Kidney glomerular epithelial cell (primary cell): ENCODE data around the gene ADCY3.
"Not testable (repeated sequence)": the region's sequence is repeated elsewhere in the genome, so short reads cannot be mapped to it uniquely, and the experiment has no call there.

Experiments
- DNase-seq: peaks from one replicate; lab custom pipeline; 2025; lab: John Stamatoyannopoulos, UW

ADCY3 gene

DNA sequence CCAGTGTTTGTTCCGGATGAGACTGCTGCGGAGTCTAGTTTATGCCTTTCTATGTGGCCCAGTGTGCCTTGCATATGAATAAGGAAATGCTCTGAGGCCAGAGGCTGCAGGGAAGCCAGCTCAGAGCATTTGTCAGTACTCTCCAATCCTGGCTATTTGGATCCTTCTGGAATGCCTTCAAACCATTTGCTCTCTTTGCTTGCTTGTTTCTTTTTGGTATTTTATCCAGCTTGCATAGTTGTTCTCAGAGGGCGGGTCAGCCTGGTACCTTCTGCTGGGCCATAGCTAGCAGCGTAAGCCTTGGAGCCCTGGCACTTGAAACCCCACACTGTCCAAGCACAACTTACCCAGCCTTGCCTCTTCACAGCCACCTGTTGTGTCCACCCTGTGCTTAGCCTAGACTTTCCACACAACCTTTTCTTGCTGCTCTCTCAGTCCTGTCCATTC lies 106.3 kb downstream of the ADCY3 start:
- DNase-seq = no peak

DNA sequence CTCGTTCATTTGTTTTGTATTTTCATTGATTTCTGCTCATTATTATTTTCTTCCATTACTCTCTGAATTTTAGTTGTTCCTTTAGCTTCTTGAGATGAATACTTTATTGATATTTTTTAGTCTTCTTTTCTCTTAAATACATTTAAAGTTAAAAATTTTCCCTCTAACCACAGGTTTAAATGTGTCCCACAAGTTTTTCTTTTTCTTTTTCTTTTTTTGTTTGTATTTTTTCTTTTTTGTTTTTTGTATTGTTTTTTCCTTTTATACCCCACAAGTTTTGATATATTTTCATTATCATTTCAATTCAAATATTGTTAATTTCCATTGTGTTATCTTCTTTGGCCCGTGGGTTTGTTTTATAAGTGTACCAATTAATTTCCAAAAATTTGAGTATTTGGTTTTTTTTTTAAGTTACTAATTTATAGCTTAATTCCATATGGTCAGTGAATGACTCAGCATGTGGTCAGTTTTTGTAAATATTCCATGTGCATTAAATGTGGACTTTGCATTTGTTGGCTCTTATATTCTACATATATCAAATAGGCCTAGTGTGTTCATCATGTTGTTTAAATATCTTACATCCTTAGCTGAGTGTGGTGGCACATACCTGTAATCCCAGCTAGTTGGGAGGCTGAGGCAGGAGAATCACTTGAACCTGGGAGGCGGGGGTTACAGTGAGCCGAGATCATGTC lies 110.6 kb downstream of the ADCY3 start:
- DNase-seq = no peak

DNA sequence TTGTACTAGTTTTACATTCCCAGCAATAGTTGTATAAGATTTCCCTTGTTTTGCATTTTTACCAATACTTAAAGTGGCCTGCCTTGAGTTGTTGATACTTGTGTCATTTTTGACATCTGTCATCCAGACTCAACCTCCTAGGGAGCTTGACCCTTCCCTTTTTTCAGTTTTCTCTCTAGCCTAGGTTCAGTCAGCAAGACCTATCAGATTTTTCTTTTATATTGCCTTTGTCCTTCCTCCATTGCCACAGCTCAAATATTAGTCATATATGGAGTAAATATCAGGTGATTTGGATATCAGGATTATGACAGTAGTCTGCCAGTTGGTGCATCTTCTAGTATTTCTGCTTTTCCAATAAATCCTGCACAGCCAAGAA lies 113.4 kb downstream of the ADCY3 start:
- no peak for DNase-seq

DNA sequence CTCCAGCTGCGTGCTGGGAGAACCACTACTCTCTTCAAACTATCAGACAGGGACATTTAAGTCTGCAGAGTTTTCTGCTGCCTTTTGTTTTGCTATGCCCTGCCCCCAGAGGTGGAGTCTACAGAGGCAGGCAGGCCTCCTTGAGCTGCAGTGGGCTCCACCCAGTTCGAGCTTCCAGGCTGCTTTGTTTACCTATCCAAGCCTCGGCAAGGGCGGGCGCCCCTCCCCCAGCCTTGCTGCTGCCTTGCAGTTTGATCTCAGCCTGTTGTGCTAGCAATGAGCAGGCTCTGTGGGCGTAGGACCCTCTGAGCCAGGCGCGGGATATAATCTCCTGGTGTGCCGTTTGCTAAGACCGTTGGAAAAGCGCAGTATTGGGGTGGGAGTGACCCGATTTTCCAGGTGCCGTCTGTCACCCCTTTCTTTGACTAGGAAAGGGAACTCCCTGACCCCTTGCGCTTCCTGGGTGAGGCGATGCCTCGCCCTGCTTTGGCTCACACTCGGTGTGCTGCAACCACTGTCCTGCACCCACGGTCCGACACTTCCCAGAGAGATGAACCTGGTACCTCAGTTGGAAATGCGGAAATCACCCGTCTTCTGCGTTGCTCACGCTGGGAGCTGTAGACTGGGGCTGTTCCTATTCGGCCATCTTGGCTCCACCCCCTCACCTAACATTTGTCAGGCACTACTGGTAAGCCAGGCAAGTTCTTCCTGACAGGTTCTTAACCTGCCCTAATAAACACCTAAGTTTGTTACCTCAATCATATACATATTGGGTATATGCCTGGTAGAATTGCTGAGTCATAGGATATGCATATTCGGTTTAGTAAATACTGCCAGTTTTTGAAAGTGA lies 114.0 kb downstream of the ADCY3 start:
- DNase-seq = not testable (repeated sequence)

DNA sequence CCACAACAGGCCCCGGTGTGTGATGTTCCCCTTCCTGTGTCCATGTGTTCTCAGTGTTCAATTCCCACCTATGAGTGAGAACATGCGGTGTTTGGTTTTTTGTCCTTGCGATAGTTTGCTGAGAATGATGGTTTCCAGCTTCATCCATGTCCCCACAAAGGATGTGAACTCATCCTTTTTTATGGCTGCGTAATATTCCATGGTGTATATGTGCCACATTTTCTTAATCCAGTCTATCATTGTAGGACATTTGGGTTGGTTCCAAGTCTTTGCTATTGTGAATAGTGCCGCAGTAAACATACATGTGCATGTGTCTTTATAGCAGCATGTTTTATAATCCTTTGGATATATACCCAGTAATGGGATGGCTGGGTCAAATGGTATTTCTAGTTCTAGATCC lies 119.5 kb downstream of the ADCY3 start:
- not testable (repeated sequence) for DNase-seq

DNA sequence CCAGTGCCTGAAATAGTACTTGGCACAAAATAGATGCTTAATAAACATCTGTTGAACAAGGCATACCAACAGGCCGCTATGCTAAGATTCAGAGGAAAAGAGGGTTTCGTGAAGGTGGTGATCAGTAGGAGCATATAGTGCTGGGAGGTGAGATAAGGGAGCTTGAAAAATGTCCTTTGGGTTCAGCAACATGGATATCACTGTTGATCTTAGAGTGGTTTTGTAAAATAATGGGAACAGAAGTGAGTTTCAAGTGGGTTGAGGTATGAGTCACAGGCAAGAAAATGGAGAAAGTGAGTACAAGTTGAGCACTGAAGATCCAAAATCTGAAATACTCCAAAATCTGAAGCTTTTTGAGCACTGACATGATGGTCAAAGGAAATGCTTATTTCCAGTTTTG lies 122.4 kb downstream of the ADCY3 start:
- no peak for DNase-seq

DNA sequence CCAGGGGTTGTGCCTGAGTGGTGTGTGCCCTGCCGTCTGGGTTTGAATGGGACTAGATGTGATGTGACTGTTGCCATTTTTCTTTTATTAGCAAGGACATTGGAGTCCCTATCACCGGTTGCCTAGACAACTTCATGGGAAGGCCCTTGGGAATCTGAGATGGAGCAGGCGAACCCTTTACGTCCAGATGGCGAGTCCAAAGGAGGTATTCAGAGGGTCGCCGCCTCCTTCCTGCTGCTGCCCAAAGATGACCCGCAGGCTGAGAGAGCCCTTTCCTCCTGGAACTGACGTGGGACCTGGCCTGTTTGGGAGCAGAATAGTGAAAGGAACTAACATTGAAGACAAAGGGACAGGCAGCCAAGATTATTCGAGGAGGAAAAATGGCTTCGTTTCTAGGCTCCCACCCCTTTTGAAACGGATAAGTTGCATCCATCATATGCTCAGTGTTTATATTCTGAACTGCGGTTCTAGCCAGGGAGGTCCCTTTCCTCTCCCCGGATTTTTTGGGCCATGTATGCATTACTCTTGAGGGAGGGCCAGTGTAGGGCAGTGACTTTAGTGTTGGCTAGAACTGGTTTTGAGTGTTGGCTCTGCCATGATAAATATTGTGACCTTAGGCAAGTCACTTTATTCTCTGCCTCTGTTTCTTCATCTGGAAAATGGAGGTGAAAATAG lies 126.1 kb downstream of the ADCY3 start:
- DNase-seq = no peak

DNA sequence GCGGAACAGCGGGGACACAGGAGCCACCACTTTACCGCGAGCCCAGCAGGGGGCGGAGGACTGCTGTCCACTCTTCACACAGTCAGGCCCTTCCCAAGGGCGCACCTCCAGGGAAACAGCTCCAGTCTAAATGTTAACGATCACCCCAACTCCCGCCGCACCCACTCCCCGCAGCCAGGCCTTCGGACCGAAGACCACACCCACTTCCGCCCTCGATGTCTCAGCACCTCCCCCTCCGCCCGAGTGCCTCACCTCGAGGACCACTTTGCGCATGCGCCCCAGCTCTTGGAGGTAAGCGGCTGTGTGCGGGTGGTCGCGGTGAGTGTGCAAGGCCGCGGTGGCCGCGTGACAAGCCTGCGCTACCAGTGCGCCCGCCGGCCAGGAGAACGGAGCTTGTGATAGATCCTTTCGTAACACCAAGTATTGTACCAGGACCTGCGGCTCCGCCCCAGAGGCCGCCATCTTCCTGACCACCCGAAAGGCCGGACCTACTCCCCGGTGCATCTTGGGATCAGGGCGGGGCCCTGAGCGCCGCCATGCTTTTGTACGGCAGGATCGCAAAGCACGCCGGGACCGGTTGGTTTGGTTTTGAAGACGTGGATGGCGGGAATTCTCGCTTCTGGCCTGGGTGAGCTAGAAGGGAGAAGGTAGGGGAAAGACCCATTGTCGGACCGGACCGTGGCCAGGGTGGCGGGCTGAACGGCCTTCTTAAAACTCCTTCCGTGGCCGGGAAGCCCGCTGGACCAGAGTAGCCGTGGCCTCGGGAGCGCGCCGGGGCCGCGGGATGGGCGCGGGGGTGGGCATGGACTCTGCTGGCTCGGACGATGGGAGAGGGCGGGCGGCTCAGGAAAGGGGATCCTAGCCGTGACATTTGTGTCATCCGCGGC lies 126.9 kb downstream of the ADCY3 start, which contains the start of the genes CENPO and PTRHD1:
Gene CENPO (plus strand): TSS at position 552 of the 887 bp plus-strand sequence. CDS start 495 bp downstream, outside the sequence.
Gene PTRHD1 (minus strand): TSS at position 518 of the 887 bp plus-strand sequence. CDS start 14 bp downstream, at position 504.
- DNase-seq = peak; percentile 98

DNA sequence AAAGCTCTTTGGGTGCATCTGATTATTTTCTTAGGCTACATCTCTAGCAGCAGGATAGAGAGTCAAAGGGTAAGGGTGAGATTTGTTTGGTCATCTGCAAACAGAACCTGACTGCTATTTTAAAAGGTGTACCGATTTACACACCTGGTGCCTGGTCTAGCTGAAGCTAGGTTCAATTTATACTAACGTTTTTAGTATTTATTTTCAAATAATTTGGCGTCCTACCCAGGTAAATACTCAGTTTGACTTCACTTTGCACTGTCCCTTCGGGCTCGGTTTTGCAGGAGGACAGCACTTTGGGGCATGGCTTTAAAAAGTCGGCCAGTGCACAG lies 127.5 kb downstream of the ADCY3 start:
- DNase-seq = no peak

DNA sequence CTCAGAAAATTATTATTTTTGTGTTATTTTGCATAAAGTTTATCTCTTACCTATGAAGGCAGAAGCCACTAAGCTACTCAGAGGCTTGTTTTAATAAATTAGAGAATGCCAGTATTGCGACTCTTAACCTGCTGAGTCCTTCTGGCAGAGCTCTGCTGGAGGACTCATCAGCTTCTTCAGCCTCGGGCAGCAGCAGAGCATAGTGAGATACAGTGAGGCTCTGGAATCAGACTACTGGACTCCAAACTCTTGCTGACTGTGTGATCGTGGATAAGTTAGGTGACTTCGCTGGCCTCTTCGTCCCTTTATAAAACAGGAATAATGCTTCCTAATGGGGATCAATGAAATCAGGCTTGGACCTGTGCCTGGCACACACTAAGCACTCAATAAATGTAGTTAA lies 128.6 kb downstream of the ADCY3 start:
- no peak for DNase-seq

DNA sequence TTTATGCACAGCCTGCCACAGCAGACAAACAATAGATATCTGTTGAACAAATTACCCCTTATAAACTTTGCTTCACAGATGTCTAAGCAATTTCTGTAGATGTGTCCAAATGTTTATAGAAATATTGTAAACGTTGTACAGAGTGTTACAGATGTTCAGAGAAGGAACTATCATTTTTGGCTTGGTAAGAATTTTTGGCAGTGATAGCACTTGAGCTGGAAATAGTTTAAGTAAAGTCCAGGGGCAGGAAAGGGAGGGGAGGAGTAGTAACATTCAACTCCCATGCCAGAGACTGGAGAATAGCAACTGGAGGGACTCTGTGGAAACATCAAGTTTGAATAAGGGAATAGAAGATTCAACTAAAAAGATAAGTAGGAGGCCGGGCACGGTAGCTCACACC lies 131.2 kb downstream of the ADCY3 start:
- no peak for DNase-seq

DNA sequence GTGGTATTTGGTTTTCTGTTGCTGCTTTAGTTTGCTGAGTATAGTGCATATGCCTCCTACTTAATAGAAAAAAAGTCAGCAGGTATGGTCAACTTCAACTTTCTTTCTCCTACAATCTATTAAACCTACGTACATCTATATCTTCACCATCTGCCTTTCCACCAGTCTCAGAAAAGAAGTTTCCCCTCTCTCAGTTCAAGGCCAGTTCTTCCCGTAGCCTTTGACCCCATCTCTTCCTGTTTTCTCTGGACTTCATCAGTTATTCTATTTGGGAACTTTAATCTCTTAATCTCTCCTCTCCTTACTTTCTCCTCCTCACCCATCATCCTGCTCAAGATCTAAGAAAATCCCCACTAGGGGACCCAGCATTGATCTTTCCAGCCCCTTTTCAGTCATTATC lies 132.5 kb downstream of the ADCY3 start:
- DNase-seq = no peak

DNA sequence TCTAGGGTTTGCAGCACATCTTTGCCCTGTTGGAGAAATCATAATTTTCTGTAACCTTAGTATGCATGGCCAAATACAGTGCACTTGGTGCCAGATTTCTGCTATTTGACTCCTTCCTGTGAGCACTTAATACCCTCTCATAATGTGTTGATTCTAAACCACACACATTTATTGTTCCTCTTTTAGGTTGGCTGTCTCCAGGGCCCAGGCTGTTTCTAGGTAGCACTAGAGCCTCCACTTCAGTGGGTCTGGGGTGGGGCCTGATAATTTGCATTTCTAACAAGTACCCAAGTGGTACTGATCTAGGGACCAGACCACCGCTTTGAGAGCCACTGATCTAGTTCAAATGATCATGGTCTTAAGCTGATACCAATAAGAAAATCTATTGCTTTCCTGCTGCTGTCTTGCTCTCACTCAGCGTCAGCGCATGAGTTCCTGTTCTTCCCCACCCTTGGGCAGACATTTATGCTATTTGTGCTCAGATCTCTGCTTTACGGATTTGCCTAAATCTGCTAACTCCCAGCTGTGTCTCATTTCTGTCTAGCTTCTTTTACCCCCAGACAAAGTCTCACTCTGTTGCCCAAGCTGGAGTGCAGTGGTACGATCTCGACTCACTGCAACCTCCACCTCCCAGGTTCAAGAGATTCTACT lies 134.2 kb downstream of the ADCY3 start:
- no peak for DNase-seq

DNA sequence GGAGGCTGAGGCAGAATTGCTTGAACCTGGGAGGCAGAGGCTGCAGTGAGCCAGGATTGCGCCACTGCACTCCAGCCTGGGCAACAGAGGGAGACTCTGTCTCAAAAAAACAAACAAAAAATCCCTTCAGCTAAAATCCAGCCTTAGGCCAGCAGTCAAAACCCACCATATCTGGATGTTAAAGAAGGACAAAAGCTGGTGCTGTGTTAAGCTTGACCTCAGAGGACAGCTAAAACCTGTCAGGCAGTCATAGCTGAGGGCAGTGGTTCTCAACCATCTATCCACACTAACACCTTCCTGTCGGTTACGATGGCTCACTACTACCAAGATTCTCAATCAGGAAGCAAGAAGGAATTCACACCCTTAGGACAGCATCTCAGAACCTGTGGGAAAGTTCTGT lies 136.4 kb downstream of the ADCY3 start:
- DNase-seq = no peak

DNA sequence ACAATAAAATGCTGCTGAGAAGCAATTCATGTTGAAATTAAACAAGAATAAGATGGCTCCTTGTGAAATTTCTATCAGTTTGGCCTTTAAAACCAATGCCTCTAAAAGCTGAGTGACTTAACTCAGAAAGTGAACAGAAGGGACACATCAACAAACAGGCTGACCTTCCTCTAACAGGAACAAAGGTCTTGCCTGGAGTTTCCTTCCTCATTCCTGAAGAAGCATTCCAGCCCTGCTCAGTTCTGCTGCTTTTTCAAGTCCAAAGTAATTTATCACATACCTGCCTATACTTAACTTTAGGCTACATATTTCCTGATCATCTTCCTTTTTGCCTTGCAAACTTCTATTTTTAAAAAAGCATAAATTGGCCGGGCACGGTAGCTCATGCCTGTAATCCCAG lies 140.9 kb downstream of the ADCY3 start:
- DNase-seq = no peak

DNA sequence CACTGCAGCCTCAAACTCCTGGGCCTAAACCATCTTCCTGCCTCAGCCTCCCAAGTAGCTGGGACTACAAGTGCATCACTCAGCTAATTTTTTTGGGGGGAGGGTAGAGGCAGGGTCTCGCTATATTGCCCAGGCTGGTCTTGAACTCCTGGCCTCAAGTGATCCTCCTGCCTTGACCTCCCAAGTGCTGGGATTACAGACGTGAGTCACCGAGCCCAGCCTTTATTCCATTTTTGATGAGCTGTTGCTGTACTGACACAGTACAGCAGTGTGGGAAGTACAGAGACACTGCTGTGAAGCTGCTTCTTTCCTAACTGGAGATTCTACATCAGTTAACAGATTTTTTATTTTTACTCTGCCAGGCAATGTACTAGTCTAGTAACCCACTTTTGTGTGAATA lies 145.7 kb downstream of the ADCY3 start:
- no peak for DNase-seq

DNA sequence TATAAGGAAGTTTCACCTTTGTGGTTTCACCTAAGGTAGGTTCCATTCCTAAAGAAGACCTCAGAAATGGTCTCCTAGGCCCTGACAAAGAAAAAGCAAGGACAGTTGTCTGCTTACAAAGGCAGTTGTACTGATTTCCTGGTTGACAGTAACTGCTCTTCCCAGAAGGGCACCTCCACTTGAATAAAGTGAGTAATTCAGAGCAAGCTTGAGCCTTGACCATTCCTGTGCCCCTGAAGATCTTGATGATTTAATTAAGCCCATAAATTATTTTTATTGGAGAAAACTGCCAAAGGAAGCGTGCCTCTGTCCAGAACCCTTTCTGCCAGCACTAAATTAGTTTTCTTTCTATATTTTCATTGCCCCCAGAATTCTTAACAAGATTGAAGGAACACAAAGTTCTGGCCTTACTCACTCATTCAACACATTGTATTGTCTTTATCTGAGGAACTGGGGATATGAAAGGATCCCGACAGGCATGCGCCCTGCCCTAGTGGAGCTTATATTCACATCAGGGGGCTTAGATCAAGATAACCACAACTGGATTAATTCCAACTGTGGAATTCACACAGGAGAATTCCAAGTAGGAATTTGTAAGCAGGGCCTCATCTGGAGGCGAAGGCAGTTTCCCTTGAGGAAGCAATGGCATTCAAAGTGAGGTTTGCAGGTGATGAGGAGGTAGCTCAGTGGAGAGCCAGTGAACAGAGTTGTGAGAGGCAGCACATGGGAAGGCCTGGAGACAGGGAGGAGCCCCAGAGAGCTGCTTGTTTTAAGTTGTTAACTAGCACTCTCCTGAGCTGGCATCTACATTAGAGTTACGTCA lies 148.1 kb downstream of the ADCY3 start:
- no peak for DNase-seq

DNA sequence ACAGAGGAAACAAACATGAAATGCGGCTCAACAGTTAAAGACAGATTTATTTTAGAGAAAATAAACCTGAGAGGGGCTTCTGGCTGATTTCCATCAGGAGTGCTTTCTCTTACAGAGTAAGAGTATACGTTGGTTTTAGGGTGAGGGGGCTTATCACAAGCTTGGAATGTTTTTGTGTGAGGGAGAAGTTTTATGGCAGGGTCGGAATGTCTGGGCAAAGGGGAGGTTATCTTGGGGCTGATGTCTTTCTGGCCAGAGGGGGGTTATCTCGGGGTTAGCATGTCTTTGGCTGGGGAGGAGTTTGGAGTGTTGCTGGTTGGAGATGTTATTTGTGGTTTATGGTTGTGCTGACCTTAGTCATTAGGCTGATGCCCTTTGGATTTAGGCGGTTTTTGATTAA lies 149.0 kb downstream of the ADCY3 start:
- no peak for DNase-seq
